Brain microvascular endothelial cell (primary cell): ENCODE results near the gene KCNQ5.

ENCODE experiments used
- DNase-seq: peaks from one replicate; pipeline ENCODE4 v3.0.0-alpha.2; 2020
- H3K27ac ChIP-seq: fragments of 250-450 bp; sonication (Bioruptor Pico); 2 replicates; pipeline ENCODE4 v1.5.1; 2020; ENCODE audit warnings: mild to moderate bottlenecking, moderate library complexity
- H3K27me3 ChIP-seq: fragments of 250-450 bp; sonication (Bioruptor Pico); replicated peaks from 2 replicates; pipeline ENCODE4 v1.5.1; 2020; ENCODE audit warnings: mild to moderate bottlenecking
- H3K36me3 ChIP-seq: fragments of 250-450 bp; sonication (Bioruptor Pico); replicated peaks from 2 replicates; pipeline ENCODE4 v1.5.1; 2020; ENCODE audit warnings: mild to moderate bottlenecking
- H3K4me3 ChIP-seq: 2 replicates; pipeline ENCODE4 v1.5.1; 2011; ENCODE audit warnings: low read depth, mild to moderate bottlenecking, control low read depth, low read length, moderate library complexity
- CTCF ChIP-seq: IDR thresholded peaks from 2 replicates; pipeline ENCODE4 v1.5.1; 2011; ENCODE audit warnings: low read depth, mild to moderate bottlenecking, moderate library complexity, low read length, control low read depth, inconsistent platforms; ENCODE audit errors: missing control alignments
- in situ Hi-C: cut with HindIII; loops from 2 replicates; pipeline ENCODE4 v1.10.0; 2017; ENCODE audit warnings: low sequenced_read_pairs, low pct_ligation_motif_present

KCNQ5 gene

DNA sequence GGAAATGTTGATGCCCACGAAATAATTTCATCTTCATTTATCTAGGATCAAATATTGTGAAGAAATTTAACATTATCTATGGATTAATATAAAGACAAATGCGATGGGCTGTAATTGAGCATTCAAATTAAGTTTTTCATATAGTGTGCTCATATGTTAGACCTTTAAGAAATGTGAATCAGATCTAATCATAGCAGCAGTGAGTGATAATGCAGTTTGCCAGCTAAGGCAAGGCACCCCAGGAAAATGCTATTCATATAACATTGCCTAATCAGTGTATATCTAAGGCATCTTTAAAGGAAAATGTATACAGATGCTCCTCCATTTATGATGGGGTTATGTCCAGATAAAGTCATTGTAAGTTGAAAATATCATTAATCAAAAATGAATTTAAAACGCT lies 135.2 kb downstream of the KCNQ5 start:
- TF ChIP-seq CTCF: no peak
- no peak overlapping the region for H3K4me3 ChIP-seq
- DNase-seq: no peak
- no peaks in the 10 kb centered on the region for H3K27me3 ChIP-seq
- no peak overlapping the region for H3K27ac ChIP-seq
- H3K36me3 ChIP-seq: no peaks in the 10 kb centered on the region
- in situ Hi-C loops: no loop called here

DNA sequence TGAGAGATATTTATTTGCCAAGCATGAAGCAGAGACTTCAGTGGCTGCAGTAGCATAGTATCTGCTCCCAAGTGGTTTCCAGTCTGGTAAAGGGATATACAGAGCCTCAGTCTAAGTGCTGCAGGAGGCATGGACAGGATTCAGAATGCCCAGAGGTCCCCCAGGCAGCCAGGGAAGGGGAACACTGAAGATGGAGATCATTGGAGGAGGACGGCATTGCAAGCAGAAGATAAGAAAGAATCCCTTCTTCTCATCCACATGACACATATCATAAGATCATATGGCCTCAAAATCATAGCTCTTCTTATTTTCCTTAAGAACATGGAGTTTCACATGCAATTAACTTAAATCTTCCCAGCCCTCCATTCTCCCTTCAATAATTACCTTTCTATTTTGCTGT lies 136.1 kb downstream of the KCNQ5 start:
- TF ChIP-seq CTCF: no peak
- no peaks in the 10 kb centered on the region for H3K36me3 ChIP-seq
- no peak overlapping the region for H3K4me3 ChIP-seq
- DNase-seq: no peak
- in situ Hi-C loops: no loop called here
- H3K27ac ChIP-seq: no peak overlapping the region
- H3K27me3 ChIP-seq: no peaks in the 10 kb centered on the region

DNA sequence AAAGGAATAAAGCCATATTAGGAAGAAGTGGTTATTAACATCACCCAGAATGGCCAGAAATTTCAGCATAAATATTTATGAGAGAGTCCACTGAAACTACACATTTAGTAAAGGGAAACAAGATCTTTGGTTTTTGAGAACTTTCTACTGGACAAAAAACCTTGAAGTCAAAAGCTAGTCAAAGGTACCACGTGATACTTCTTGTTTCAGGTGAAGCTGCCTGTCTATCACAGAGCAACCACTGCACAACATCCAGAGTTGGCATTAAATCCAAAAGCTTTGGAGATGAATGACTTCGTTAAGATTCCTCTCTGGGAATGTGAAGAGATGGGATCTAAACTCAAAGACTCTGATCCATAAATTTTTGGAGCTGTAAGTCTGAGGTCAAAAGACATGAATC lies 137.0 kb downstream of the KCNQ5 start:
- Histone ChIP-seq H3K27me3 (no peaks in the 10 kb centered on the region), H3K36me3 (no peaks in the 10 kb centered on the region), H3K27ac (no peak overlapping the region), H3K4me3 (no peak overlapping the region)
- no peak for DNase-seq
- in situ Hi-C loops: no loop called here
- no peak for TF ChIP-seq CTCF

DNA sequence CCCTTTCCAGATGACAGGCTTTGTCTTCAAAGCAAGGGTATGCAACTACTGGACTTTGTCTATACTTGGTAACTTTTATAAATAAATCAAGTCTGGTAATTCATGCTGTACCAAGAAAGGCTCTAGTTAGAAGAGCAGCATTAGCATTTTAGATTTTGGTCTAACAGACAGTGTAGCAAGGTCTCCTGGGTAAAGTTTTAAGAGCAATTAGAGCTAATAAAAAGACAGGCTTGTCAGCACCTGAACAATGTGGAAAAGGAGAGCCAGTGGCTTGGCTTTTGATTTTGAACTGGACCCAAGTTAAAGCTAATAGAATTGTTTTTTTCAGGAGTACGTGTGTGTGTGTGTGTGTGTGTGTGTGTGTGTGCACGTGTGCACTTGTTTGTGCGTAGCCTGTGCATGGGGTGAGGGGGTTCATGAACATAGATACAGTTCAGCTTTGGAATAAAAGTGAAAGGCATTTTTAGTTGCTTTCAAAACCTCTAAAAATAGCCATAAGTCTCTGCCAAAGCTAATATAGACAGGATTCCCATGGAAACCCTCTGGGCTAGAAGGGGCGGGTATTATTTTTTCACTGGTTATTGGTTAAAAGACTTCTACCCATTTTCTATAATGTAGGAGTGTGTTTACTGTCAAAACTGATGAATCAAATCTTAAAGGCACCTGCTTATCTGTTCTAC lies 138.4 kb downstream of the KCNQ5 start:
- DNase-seq: peak; percentile 41
- Histone ChIP-seq H3K36me3 (no peaks in the 10 kb centered on the region), H3K4me3 (no peak overlapping the region), H3K27ac (no peak overlapping the region), H3K27me3 (no peaks in the 10 kb centered on the region)
- in situ Hi-C loops: no loop called here
- TF ChIP-seq CTCF: no peak

DNA sequence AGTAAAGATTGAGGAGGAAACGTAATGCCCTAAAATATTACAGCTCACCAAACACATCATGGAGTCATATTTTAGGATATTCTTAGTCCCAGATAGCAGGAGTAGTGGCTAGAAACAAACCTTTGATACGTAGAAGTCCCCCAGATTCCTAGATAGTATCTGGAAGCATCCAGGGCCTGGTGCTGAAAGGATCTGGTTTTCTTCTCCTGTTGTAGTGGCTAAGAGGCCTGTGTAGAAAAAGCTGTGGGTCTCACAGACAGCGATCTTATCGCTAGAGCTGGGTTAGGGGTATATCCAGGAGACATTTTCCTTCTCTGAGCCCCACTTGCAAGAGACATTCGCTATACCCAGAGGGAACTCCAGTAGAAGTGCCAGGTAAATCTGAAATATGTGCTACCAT lies 139.9 kb downstream of the KCNQ5 start:
- Histone ChIP-seq H3K4me3 (no peak overlapping the region), H3K27ac (no peak overlapping the region), H3K36me3 (no peaks in the 10 kb centered on the region), H3K27me3 (no peaks in the 10 kb centered on the region)
- no peak for DNase-seq
- no peak for TF ChIP-seq CTCF
- in situ Hi-C loops: no loop called here
